Esophagus muscularis mucosa (tissue), 3 donors: ENCODE data around the gene GID4.

Source experiments
- POLR2A ChIP-seq: fragments of 450-650 bp; IDR thresholded peaks from one replicate; pipeline ENCODE4 v1.6.1; 2017; ENCODE audit warnings: antibody characterized with exemption, moderate library complexity, mild to moderate bottlenecking, low read depth
- TF ChIP-seq, protein P1 (sequence below), 3 experiments: fragments of 200-600 bp in 2 of 3; fragments of 450-650 bp in 1 of 3; sonication (generic) in 2 of 3; IDR thresholded peaks; one replicate each; pipeline ENCODE4 v1.5.1; 2017 to 2019; ENCODE audit warnings: antibody characterized with exemption in 3 of 3, mild to moderate bottlenecking in 2 of 3, moderate library complexity in 1 of 3

DNA sequence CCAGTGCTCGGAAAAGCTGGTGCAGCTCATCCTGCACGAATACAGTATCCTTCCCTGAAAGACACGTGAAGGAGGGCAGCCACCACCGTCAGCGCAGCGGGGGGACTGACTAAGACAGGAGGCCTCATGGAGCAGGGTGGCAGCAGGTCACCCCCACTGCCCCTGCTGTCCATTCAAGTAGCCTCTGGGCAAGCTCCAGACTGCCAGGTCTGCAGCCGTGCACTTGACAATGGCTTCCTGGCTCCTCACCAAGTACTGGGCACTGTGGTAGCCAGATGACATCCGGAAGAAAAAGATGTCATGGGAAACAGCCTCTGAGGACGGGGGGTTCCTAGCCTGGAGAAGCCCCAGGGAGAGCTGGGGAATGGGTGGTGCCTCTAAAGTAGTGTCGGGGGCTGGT is 61.4 kb downstream of the GID4 start:
- TF ChIP-seq, protein P1, sequence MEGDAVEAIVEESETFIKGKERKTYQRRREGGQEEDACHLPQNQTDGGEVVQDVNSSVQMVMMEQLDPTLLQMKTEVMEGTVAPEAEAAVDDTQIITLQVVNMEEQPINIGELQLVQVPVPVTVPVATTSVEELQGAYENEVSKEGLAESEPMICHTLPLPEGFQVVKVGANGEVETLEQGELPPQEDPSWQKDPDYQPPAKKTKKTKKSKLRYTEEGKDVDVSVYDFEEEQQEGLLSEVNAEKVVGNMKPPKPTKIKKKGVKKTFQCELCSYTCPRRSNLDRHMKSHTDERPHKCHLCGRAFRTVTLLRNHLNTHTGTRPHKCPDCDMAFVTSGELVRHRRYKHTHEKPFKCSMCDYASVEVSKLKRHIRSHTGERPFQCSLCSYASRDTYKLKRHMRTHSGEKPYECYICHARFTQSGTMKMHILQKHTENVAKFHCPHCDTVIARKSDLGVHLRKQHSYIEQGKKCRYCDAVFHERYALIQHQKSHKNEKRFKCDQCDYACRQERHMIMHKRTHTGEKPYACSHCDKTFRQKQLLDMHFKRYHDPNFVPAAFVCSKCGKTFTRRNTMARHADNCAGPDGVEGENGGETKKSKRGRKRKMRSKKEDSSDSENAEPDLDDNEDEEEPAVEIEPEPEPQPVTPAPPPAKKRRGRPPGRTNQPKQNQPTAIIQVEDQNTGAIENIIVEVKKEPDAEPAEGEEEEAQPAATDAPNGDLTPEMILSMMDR (IDR thresholded peaks at IDR 0.05) = no peak
- no peak for TF ChIP-seq POLR2A
